ENCODE data around the gene SCOC.

Gene SCOC

DNA sequence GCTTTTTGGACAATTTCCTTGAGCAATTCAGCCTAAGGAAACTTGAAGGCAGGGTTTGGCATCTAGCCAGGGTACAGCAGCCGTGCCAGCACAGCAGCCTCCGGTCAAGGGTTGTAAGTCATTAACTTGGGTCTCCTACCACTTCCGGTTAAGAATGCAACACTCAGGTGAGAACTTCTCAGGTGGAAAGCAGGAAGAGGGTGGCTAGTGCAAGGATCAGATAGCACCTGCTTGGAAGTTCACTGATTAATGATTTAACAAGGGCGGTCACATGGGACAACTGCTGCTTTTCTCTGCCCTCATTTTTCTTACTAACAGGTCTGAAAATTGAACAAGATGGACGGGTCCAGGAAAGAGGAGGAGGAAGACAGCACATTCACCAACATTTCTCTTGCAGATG lies 30.1 kb upstream of the SCOC start:
- Histone ChIP-seq H3K27me3 (replicated peaks; ENCODE audit: control insufficient read depth, insufficient read depth, low read length, poor library complexity, severe bottlenecking) (no peaks in the 10 kb centered on the region), H3K27ac (ENCODE audit: insufficient read depth, low read length, poor library complexity, severe bottlenecking) (no peak overlapping the region), H3K36me3 (ENCODE audit: control insufficient read depth, insufficient read depth, low read length) (no peaks in the 10 kb centered on the region), H3K9me3 (ENCODE audit: control insufficient read depth, low read length) (no peaks in the 10 kb centered on the region), H3K4me3 (ENCODE audit: insufficient read depth, low read depth, low read length, poor library complexity, severe bottlenecking) (no peak overlapping the region), H3K4me1 (ENCODE audit: control insufficient read depth, insufficient read depth, low read length, poor library complexity, severe bottlenecking) (no peaks in the 10 kb centered on the region)
- DNase-seq, result no peak

- Histone ChIP-seq H3K36me3 (ENCODE audit: control insufficient read depth, insufficient read depth, low read length) (no peaks in the 10 kb centered on the region), H3K4me3 (ENCODE audit: insufficient read depth, low read depth, low read length, poor library complexity, severe bottlenecking) (no peak overlapping the region), H3K4me1 (ENCODE audit: control insufficient read depth, insufficient read depth, low read length, poor library complexity, severe bottlenecking) (no peaks in the 10 kb centered on the region), H3K27ac (ENCODE audit: insufficient read depth, low read length, poor library complexity, severe bottlenecking) (no peak overlapping the region), H3K9me3 (ENCODE audit: control insufficient read depth, low read length) (no peaks in the 10 kb centered on the region), H3K27me3 (replicated peaks; ENCODE audit: control insufficient read depth, insufficient read depth, low read length, poor library complexity, severe bottlenecking) (no peaks in the 10 kb centered on the region)
- DNase-seq, result no peak
These were observed 29.3 kb upstream of the SCOC start for GRCh38 chr4:140344101-140344500.

GRCh38 chr4:140344621-140345020 lies 28.8 kb upstream of the SCOC start:
- DNase-seq, result no peak
- H3K27ac ChIP-seq (ENCODE audit: insufficient read depth, low read length, poor library complexity, severe bottlenecking), result no peak overlapping the region
- no peak overlapping the region for H3K4me3 ChIP-seq (ENCODE audit: insufficient read depth, low read depth, low read length, poor library complexity, severe bottlenecking)
- H3K4me1 ChIP-seq (ENCODE audit: control insufficient read depth, insufficient read depth, low read length, poor library complexity, severe bottlenecking), result no peaks in the 10 kb centered on the region
- H3K9me3 ChIP-seq (ENCODE audit: control insufficient read depth, low read length), result no peaks in the 10 kb centered on the region
- H3K36me3 ChIP-seq (ENCODE audit: control insufficient read depth, insufficient read depth, low read length), result no peaks in the 10 kb centered on the region
- H3K27me3 ChIP-seq (replicated peaks; ENCODE audit: control insufficient read depth, insufficient read depth, low read length, poor library complexity, severe bottlenecking), result no peaks in the 10 kb centered on the region

DNA sequence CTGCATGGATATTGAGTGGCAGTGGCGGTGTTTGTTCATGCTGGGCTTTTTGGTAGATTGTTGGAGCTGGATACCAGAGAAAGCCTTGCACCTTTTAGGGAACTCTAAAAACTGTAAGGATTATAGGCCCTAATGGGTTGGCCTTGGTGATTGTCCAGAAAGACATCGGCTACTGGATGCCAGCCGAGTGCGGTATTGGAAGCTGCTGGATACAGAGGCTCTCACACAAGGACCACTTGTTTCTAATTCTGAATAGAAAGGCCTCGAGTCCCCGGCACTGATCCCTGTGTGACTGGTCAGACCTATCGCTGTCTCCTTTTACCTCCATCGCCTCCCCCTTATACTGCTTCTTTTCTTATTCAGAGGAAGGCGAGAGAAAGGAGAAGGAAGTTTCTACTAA lies 27.3 kb upstream of the SCOC start:
- no peak overlapping the region for H3K4me3 ChIP-seq (ENCODE audit: insufficient read depth, low read depth, low read length, poor library complexity, severe bottlenecking)
- no peaks in the 10 kb centered on the region for H3K9me3 ChIP-seq (ENCODE audit: control insufficient read depth, low read length)
- DNase-seq, result no peak
- no peaks in the 10 kb centered on the region for H3K4me1 ChIP-seq (ENCODE audit: control insufficient read depth, insufficient read depth, low read length, poor library complexity, severe bottlenecking)
- H3K27me3 ChIP-seq (replicated peaks; ENCODE audit: control insufficient read depth, insufficient read depth, low read length, poor library complexity, severe bottlenecking), result no peaks in the 10 kb centered on the region
- no peak overlapping the region for H3K27ac ChIP-seq (ENCODE audit: insufficient read depth, low read length, poor library complexity, severe bottlenecking)
- no peaks in the 10 kb centered on the region for H3K36me3 ChIP-seq (ENCODE audit: control insufficient read depth, insufficient read depth, low read length)

DNA sequence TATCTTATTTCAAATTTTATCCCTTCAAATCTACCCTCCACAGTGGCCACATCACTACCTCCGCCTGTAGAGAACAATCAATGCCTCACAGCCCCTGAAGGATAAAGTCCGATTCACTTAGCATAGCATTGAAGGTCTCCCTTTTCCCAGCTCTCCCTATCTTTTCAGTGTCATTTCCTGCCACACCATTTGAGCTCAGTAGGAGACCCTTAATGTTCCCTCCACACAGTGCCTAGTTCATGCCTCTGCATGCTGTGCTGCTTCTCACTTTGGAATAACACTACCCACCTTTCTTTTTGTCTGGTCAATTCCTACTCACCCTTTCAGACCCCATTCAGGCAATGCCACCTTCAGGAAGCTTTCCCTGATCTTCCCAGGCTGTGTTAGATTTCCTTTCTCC lies 23.6 kb upstream of the SCOC start:
- Histone ChIP-seq H3K27ac (ENCODE audit: insufficient read depth, low read length, poor library complexity, severe bottlenecking) (no peak overlapping the region), H3K9me3 (ENCODE audit: control insufficient read depth, low read length) (no peaks in the 10 kb centered on the region), H3K4me3 (ENCODE audit: insufficient read depth, low read depth, low read length, poor library complexity, severe bottlenecking) (no peak overlapping the region), H3K36me3 (ENCODE audit: control insufficient read depth, insufficient read depth, low read length) (no peaks in the 10 kb centered on the region), H3K27me3 (replicated peaks; ENCODE audit: control insufficient read depth, insufficient read depth, low read length, poor library complexity, severe bottlenecking) (no peaks in the 10 kb centered on the region), H3K4me1 (ENCODE audit: control insufficient read depth, insufficient read depth, low read length, poor library complexity, severe bottlenecking) (no peaks in the 10 kb centered on the region)
- no peak for DNase-seq

- DNase-seq, result no peak
- Histone ChIP-seq H3K9me3 (ENCODE audit: control insufficient read depth, low read length) (no peaks in the 10 kb centered on the region), H3K36me3 (ENCODE audit: control insufficient read depth, insufficient read depth, low read length) (no peaks in the 10 kb centered on the region), H3K4me1 (ENCODE audit: control insufficient read depth, insufficient read depth, low read length, poor library complexity, severe bottlenecking) (no peaks in the 10 kb centered on the region), H3K27me3 (replicated peaks; ENCODE audit: control insufficient read depth, insufficient read depth, low read length, poor library complexity, severe bottlenecking) (no peaks in the 10 kb centered on the region), H3K27ac (ENCODE audit: insufficient read depth, low read length, poor library complexity, severe bottlenecking) (no peak overlapping the region), H3K4me3 (ENCODE audit: insufficient read depth, low read depth, low read length, poor library complexity, severe bottlenecking) (no peak overlapping the region)
These were observed 22.1 kb upstream of the SCOC start for GRCh38 chr4:140351093-140352075.

GRCh38 chr4:140353786-140354185 lies 19.7 kb upstream of the SCOC start:
- H3K9me3 ChIP-seq (ENCODE audit: control insufficient read depth, low read length), result no peaks in the 10 kb centered on the region
- no peak overlapping the region for H3K27ac ChIP-seq (ENCODE audit: insufficient read depth, low read length, poor library complexity, severe bottlenecking)
- H3K36me3 ChIP-seq (ENCODE audit: control insufficient read depth, insufficient read depth, low read length), result no peaks in the 10 kb centered on the region
- H3K27me3 ChIP-seq (replicated peaks; ENCODE audit: control insufficient read depth, insufficient read depth, low read length, poor library complexity, severe bottlenecking), result no peaks in the 10 kb centered on the region
- no peaks in the 10 kb centered on the region for H3K4me1 ChIP-seq (ENCODE audit: control insufficient read depth, insufficient read depth, low read length, poor library complexity, severe bottlenecking)
- DNase-seq, result no peak
- no peak overlapping the region for H3K4me3 ChIP-seq (ENCODE audit: insufficient read depth, low read depth, low read length, poor library complexity, severe bottlenecking)

GRCh38 chr4:140355288-140355687 lies 18.2 kb upstream of the SCOC start:
- H3K27me3 ChIP-seq (replicated peaks; ENCODE audit: control insufficient read depth, insufficient read depth, low read length, poor library complexity, severe bottlenecking), result no peaks in the 10 kb centered on the region
- no peaks in the 10 kb centered on the region for H3K4me1 ChIP-seq (ENCODE audit: control insufficient read depth, insufficient read depth, low read length, poor library complexity, severe bottlenecking)
- H3K9me3 ChIP-seq (ENCODE audit: control insufficient read depth, low read length), result no peaks in the 10 kb centered on the region

DNA sequence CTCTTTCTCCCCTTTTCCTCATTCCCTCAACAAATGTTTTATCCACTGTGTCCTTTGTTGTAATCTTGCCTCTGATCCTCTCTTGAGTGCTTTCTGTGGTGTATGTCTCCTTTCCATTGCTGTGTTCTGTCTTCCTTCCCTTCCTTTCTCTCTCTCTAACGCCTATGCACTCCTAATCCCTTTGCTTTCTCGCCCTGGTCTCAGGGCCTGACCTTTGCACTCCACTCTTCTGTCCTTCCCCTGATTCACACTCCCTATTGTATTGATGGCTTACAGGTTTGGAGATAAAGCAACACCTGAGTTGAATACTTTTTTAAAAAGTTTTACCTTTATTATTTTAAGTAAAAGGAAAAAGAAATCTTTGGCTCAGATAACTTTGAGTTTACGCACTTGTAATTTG lies 15.6 kb upstream of the SCOC start:
- Histone ChIP-seq H3K4me1 (ENCODE audit: control insufficient read depth, insufficient read depth, low read length, poor library complexity, severe bottlenecking) (no peaks in the 10 kb centered on the region), H3K4me3 (ENCODE audit: insufficient read depth, low read depth, low read length, poor library complexity, severe bottlenecking) (no peak overlapping the region), H3K36me3 (ENCODE audit: control insufficient read depth, insufficient read depth, low read length) (no peaks in the 10 kb centered on the region), H3K27me3 (replicated peaks; ENCODE audit: control insufficient read depth, insufficient read depth, low read length, poor library complexity, severe bottlenecking) (no peaks in the 10 kb centered on the region), H3K27ac (ENCODE audit: insufficient read depth, low read length, poor library complexity, severe bottlenecking) (no peak overlapping the region), H3K9me3 (ENCODE audit: control insufficient read depth, low read length) (no peaks in the 10 kb centered on the region)
- DNase-seq, result no peak

More at GRCh38 chr4:140355288-140355687, 18.2 kb upstream of the SCOC start:
- DNase-seq, result no peak
- no peak overlapping the region for H3K27ac ChIP-seq (ENCODE audit: insufficient read depth, low read length, poor library complexity, severe bottlenecking)
- H3K4me3 ChIP-seq (ENCODE audit: insufficient read depth, low read depth, low read length, poor library complexity, severe bottlenecking), result no peak overlapping the region
- no peaks in the 10 kb centered on the region for H3K36me3 ChIP-seq (ENCODE audit: control insufficient read depth, insufficient read depth, low read length)

- Histone ChIP-seq H3K27me3 (replicated peaks; ENCODE audit: control insufficient read depth, insufficient read depth, low read length, poor library complexity, severe bottlenecking) (no peaks in the 10 kb centered on the region), H3K4me1 (ENCODE audit: control insufficient read depth, insufficient read depth, low read length, poor library complexity, severe bottlenecking) (no peaks in the 10 kb centered on the region), H3K36me3 (ENCODE audit: control insufficient read depth, insufficient read depth, low read length) (no peaks in the 10 kb centered on the region), H3K9me3 (ENCODE audit: control insufficient read depth, low read length) (no peaks in the 10 kb centered on the region), H3K4me3 (ENCODE audit: insufficient read depth, low read depth, low read length, poor library complexity, severe bottlenecking) (no peak overlapping the region), H3K27ac (ENCODE audit: insufficient read depth, low read length, poor library complexity, severe bottlenecking) (no peak overlapping the region)
- no peak for DNase-seq
These were observed 15.2 kb upstream of the SCOC start for GRCh38 chr4:140358281-140358680.
